ENCODE measurements around the gene DSG1. TPM values are rescaled to one million over a fixed set of nuclear protein-coding genes. Genes with fewer than 3 reads are reported as not detected.
"Not testable (repeated sequence)": the region's sequence is repeated elsewhere in the genome, so short reads cannot be mapped to it uniquely, and the experiment has no call there.

The DSG1 gene
- total and polyA plus RNA-seq, 3 experiments from 2014 or later: not detected

- H3K27me3 ChIP-seq (ENCODE audit: insufficient read depth, low read length, poor library complexity, severe bottlenecking): no peaks in the 10 kb centered on the region
- no peaks in the 10 kb centered on the region for H3K4me1 Mint-ChIP-seq
- H3K36me3 ChIP-seq (ENCODE audit: insufficient read depth, low read length): no peaks in the 10 kb centered on the region
- no peak overlapping the region for H3K27ac ChIP-seq (ENCODE audit: low read depth, low read length)
- ChIA-PET CTCF (no interaction called here), POLR2A (no interaction called here)
- H3K9me3 Mint-ChIP-seq: peaks cover 1 to 16% (median 7%) of the 10 kb centered on the region in 5 donors
- no peaks in the 10 kb centered on the region for H3K36me3 Mint-ChIP-seq
- H3K27me3 Mint-ChIP-seq: no peaks in the 10 kb centered on the region
- no peak for DNase-seq
- H3K27ac Mint-ChIP-seq: no peak overlapping the region
- no peaks in the 10 kb centered on the region for H3K9me3 ChIP-seq (ENCODE audit: low read length)
- H3K4me3 Mint-ChIP-seq: no peak overlapping the region
- H3K4me3 ChIP-seq (ENCODE audit: low read length): no peak overlapping the region
- no peaks in the 10 kb centered on the region for H3K4me1 ChIP-seq (ENCODE audit: insufficient read depth, low read length)
These were observed 8.8 kb upstream of the DSG1 start for GRCh38 chr18:31309115-31309514.

DNA sequence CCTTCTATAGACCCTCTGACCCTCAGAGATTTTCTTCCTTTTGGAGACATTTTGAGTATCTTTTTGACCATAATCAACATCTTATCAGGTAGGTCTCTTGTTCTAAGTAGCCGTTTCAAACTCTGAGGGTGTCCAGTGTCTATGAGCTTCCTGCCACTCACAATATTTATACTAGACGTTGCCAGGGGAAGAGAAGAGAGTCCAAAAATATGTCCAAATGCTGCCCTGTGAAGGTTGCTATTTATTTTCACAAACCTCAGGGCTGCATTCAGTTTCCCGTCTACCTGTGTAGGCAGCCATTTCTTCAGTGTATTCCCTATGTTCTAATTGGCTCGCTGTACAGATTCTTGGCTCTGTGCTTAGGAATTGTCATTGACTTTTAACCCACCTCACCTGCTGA, 986 bp upstream of the DSG1 start:
- H3K27ac Mint-ChIP-seq: no peak overlapping the region
- no peaks in the 10 kb centered on the region for H3K4me1 ChIP-seq (ENCODE audit: insufficient read depth, low read length)
- H3K36me3 Mint-ChIP-seq: no peaks in the 10 kb centered on the region
- no peaks in the 10 kb centered on the region for H3K36me3 ChIP-seq (ENCODE audit: insufficient read depth, low read length)
- ChIA-PET POLR2A (no interaction called here), CTCF (no interaction called here)
- no peak for DNase-seq
- H3K9me3 ChIP-seq (ENCODE audit: low read length): no peaks in the 10 kb centered on the region
- H3K27ac ChIP-seq (ENCODE audit: low read depth, low read length): no peak overlapping the region
- no peak overlapping the region for H3K4me3 ChIP-seq (ENCODE audit: low read length)
- no peaks in the 10 kb centered on the region for H3K27me3 ChIP-seq (ENCODE audit: insufficient read depth, low read length, poor library complexity, severe bottlenecking)
- no peaks in the 10 kb centered on the region for H3K4me1 Mint-ChIP-seq
- H3K27me3 Mint-ChIP-seq: no peaks in the 10 kb centered on the region
- no peak overlapping the region for H3K4me3 Mint-ChIP-seq
- peaks cover 0 to 7% (median 4%) of the 10 kb centered on the region in 5 donors for H3K9me3 Mint-ChIP-seq

GRCh38 chr18:31321719-31322118, 3.8 kb downstream of the DSG1 start:
- Histone ChIP-seq H3K9me3 (ENCODE audit: low read length) (no peaks in the 10 kb centered on the region), H3K4me1 (ENCODE audit: insufficient read depth, low read length) (no peaks in the 10 kb centered on the region), H3K27me3 (ENCODE audit: insufficient read depth, low read length, poor library complexity, severe bottlenecking) (no peaks in the 10 kb centered on the region), H3K4me3 (ENCODE audit: low read length) (no peak overlapping the region), H3K27ac (ENCODE audit: low read depth, low read length) (no peak overlapping the region), H3K36me3 (ENCODE audit: insufficient read depth, low read length) (no peaks in the 10 kb centered on the region)
- H3K36me3 Mint-ChIP-seq: peaks cover 0 to 7% (median 0%) of the 10 kb centered on the region in 3 donors
- H3K27me3 Mint-ChIP-seq: no peaks in the 10 kb centered on the region
- H3K27ac Mint-ChIP-seq: no peak overlapping the region
- no peaks in the 10 kb centered on the region for H3K4me1 Mint-ChIP-seq
- no peak for DNase-seq
- ChIA-PET CTCF (no interaction called here), POLR2A (no interaction called here)
- H3K4me3 Mint-ChIP-seq: no peak overlapping the region
- H3K9me3 Mint-ChIP-seq: peaks cover 0 to 11% (median 7%) of the 10 kb centered on the region in 5 donors

GRCh38 chr18:31325051-31325450, 7.1 kb downstream of the DSG1 start:
- H3K4me3 Mint-ChIP-seq: no peak overlapping the region
- H3K27ac ChIP-seq (ENCODE audit: low read depth, low read length): no peak overlapping the region
- no peak overlapping the region for H3K27ac Mint-ChIP-seq
- ChIA-PET CTCF (no interaction called here), POLR2A (no interaction called here)
- no peaks in the 10 kb centered on the region for H3K4me1 ChIP-seq (ENCODE audit: insufficient read depth, low read length)
- H3K4me3 ChIP-seq (ENCODE audit: low read length): no peak overlapping the region
- H3K27me3 ChIP-seq (ENCODE audit: insufficient read depth, low read length, poor library complexity, severe bottlenecking): no peaks in the 10 kb centered on the region
- no peak for DNase-seq
- no peaks in the 10 kb centered on the region for H3K36me3 ChIP-seq (ENCODE audit: insufficient read depth, low read length)
- peaks cover 2 to 9% (median 4%) of the 10 kb centered on the region in 5 donors for H3K9me3 Mint-ChIP-seq
- peaks cover 0 to 7% (median 0%) of the 10 kb centered on the region in 3 donors for H3K36me3 Mint-ChIP-seq
- no peaks in the 10 kb centered on the region for H3K27me3 Mint-ChIP-seq
- H3K9me3 ChIP-seq (ENCODE audit: low read length): no peaks in the 10 kb centered on the region
- no peaks in the 10 kb centered on the region for H3K4me1 Mint-ChIP-seq

DNA sequence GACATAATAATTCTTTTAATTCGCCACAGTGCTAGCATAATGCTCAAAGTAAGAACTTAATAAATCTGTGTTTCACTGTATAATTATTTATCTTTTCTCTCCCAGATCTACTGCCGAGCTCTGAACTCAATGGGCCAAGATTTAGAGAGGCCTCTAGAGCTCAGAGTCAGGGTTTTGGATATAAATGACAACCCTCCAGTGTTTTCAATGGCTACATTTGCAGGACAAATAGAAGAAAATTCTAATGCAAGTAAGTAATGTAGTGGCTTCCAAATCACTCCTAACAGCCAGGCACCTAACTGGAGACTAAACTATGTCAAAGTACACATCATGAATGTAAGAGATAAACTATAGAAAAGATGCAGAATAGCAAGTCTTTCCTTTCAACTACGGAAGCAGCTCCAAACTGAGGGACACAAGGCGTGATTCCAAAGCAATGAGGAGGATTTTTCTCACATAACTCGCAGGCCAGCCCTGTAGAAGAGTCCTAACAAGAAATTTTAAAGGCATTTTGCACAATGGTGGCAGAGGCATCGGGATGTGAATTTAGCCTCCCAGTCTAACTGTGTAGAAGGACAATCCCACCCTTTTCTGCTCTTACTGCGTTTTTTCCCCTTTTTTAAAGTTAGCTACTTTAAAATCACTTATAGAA, 12.0 kb downstream of the DSG1 start:
- no peak overlapping the region for H3K4me3 Mint-ChIP-seq
- ChIA-PET CTCF (no interaction called here), POLR2A (no interaction called here)
- no peaks in the 10 kb centered on the region for H3K27me3 ChIP-seq (ENCODE audit: insufficient read depth, low read length, poor library complexity, severe bottlenecking)
- H3K36me3 Mint-ChIP-seq: no peaks in the 10 kb centered on the region
- no peak overlapping the region for H3K27ac ChIP-seq (ENCODE audit: low read depth, low read length)
- H3K9me3 Mint-ChIP-seq: peaks cover 0 to 4% (median 2%) of the 10 kb centered on the region in 5 donors
- H3K4me1 Mint-ChIP-seq: no peaks in the 10 kb centered on the region
- no peak overlapping the region for H3K4me3 ChIP-seq (ENCODE audit: low read length)
- DNase-seq: no peak
- no peaks in the 10 kb centered on the region for H3K4me1 ChIP-seq (ENCODE audit: insufficient read depth, low read length)
- no peak overlapping the region for H3K27ac Mint-ChIP-seq
- no peaks in the 10 kb centered on the region for H3K27me3 Mint-ChIP-seq
- H3K9me3 ChIP-seq (ENCODE audit: low read length): no peaks in the 10 kb centered on the region
- H3K36me3 ChIP-seq (ENCODE audit: insufficient read depth, low read length): no peaks in the 10 kb centered on the region

GRCh38 chr18:31343454-31343853, 25.5 kb downstream of the DSG1 start:
- H3K36me3 ChIP-seq (ENCODE audit: insufficient read depth, low read length): no peaks in the 10 kb centered on the region
- Mint-ChIP-seq H3K9me3 (peaks cover 0 to 26% (median 9%) of the 10 kb centered on the region in 5 donors), H3K27me3 (peaks cover 0 to 4% of the 10 kb centered on the region in 2 donors), H3K4me1 (no peaks in the 10 kb centered on the region), H3K27ac (no peak overlapping the region), H3K36me3 (no peaks in the 10 kb centered on the region), H3K4me3 (no peak overlapping the region)
- POLR2A ChIA-PET: no interaction called here
- no peak overlapping the region for H3K27ac ChIP-seq (ENCODE audit: low read depth, low read length)
- CTCF ChIA-PET: no interaction called here
- H3K27me3 ChIP-seq (ENCODE audit: insufficient read depth, low read length, poor library complexity, severe bottlenecking): no peaks in the 10 kb centered on the region
- H3K4me1 ChIP-seq (ENCODE audit: insufficient read depth, low read length): no peaks in the 10 kb centered on the region
- H3K9me3 ChIP-seq (ENCODE audit: low read length): no peaks in the 10 kb centered on the region
- H3K4me3 ChIP-seq (ENCODE audit: low read length): no peak overlapping the region
- DNase-seq: no peak

DNA sequence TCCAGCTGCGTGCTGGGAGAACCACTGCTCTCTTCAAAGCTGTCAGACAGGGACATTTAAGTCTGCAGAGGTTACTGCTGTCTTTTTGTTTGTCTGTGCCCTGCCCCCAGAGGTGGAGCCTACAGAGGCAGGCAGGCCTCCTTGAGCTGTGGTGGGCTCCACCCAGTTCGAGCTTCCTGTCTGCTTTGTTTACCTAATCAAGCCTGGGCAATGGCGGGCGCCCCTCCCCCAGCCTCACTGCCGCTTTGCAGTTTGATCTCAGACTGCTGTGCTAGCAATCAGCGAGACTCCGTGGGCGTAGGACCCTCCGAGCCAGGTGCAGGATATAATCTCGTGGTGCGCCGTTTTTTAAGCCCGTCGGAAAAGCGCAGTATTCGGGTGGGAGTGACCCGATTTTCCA, 35.4 kb downstream of the DSG1 start:
- H3K4me1 ChIP-seq (ENCODE audit: insufficient read depth, low read length); H3K36me3 ChIP-seq (ENCODE audit: insufficient read depth, low read length); H3K36me3 Mint-ChIP-seq; CTCF ChIA-PET; POLR2A ChIA-PET; DNase-seq; H3K4me3 ChIP-seq (ENCODE audit: low read length); H3K9me3 Mint-ChIP-seq; H3K9me3 ChIP-seq (ENCODE audit: low read length); H3K27me3 ChIP-seq (ENCODE audit: insufficient read depth, low read length, poor library complexity, severe bottlenecking); H3K27ac ChIP-seq (ENCODE audit: low read depth, low read length); H3K4me3 Mint-ChIP-seq; H3K27ac Mint-ChIP-seq; H3K4me1 Mint-ChIP-seq; H3K27me3 Mint-ChIP-seq: not testable (repeated sequence)

DNA sequence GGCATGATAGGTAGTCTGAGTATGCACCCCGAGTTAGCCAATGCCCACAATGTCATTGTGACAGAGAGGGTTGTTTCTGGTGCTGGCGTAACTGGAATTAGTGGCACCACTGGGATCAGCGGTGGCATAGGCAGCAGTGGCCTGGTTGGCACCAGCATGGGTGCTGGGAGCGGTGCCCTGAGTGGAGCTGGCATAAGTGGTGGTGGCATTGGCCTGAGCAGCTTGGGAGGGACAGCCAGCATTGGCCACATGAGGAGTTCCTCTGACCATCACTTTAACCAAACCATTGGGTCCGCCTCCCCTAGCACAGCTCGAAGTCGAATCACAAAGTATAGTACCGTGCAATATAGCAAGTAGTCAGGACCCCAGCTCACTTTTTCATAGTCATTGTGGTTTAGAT, 37.0 kb downstream of the DSG1 start:
- ChIA-PET POLR2A (no interaction called here), CTCF (no interaction called here)
- Histone ChIP-seq H3K9me3 (ENCODE audit: low read length) (no peaks in the 10 kb centered on the region), H3K4me3 (ENCODE audit: low read length) (no peak overlapping the region), H3K27ac (ENCODE audit: low read depth, low read length) (no peak overlapping the region), H3K36me3 (ENCODE audit: insufficient read depth, low read length) (no peaks in the 10 kb centered on the region), H3K4me1 (ENCODE audit: insufficient read depth, low read length) (no peaks in the 10 kb centered on the region), H3K27me3 (ENCODE audit: insufficient read depth, low read length, poor library complexity, severe bottlenecking) (no peaks in the 10 kb centered on the region)
- no peaks in the 10 kb centered on the region for H3K27me3 Mint-ChIP-seq
- H3K9me3 Mint-ChIP-seq: peaks cover 3 to 7% (median 5%) of the 10 kb centered on the region in 5 donors
- no peak overlapping the region for H3K4me3 Mint-ChIP-seq
- no peak for DNase-seq
- no peaks in the 10 kb centered on the region for H3K4me1 Mint-ChIP-seq
- no peaks in the 10 kb centered on the region for H3K36me3 Mint-ChIP-seq
- H3K27ac Mint-ChIP-seq: no peak overlapping the region

DNA sequence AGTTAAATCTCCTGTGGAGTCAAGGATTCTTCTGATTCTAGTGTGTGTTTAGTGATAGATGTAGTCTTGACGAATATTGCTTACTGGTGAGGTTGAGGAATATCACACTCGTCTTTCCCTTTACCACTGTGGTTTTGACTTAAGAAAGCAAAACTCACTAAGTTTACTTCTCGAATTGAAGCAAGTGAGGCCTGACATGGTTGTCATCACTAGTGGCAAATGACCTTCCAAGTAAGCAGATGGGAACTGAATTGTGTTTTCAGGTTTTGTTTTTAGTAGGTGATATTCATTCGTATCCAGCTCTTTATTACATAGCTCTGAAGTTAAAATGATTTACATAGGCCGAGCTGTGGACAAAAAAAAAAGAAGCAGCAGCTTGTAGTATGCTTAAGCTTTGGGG, 38.1 kb downstream of the DSG1 start:
- Mint-ChIP-seq H3K9me3 (peaks cover 3 to 7% (median 5%) of the 10 kb centered on the region in 5 donors), H3K4me3 (no peak overlapping the region), H3K27ac (no peak overlapping the region), H3K36me3 (no peaks in the 10 kb centered on the region), H3K4me1 (no peaks in the 10 kb centered on the region), H3K27me3 (no peaks in the 10 kb centered on the region)
- H3K27me3 ChIP-seq (ENCODE audit: insufficient read depth, low read length, poor library complexity, severe bottlenecking): no peaks in the 10 kb centered on the region
- POLR2A ChIA-PET: interaction anchor here (0.5 kb wide), 1 partner anchor 1576 kb away, joined by 3 read pairs; no protein-coding TSS in a partner anchor
- no peaks in the 10 kb centered on the region for H3K36me3 ChIP-seq (ENCODE audit: insufficient read depth, low read length)
- H3K9me3 ChIP-seq (ENCODE audit: low read length): no peaks in the 10 kb centered on the region
- no peak overlapping the region for H3K4me3 ChIP-seq (ENCODE audit: low read length)
- H3K27ac ChIP-seq (ENCODE audit: low read depth, low read length): no peak overlapping the region
- H3K4me1 ChIP-seq (ENCODE audit: insufficient read depth, low read length): no peaks in the 10 kb centered on the region
- CTCF ChIA-PET: no interaction called here
- no peak for DNase-seq
